ENCODE measurements around the gene CXorf58.
"Not testable (repeated sequence)": the region's sequence is repeated elsewhere in the genome, so short reads cannot be mapped to it uniquely, and the experiment has no call there.

The CXorf58 gene

GRCh38 chrX:23907498-23908218, at the start of gene CXorf58, which contains the start of gene APOO:
Gene CXorf58, plus strand, starts transcription at chrX:23908006. Its CDS starts 2,297 bp downstream, at chrX:23910303.
Gene APOO, minus strand, starts transcription at chrX:23907938. Its CDS starts 236 bp downstream, at chrX:23907702.
- H3K4me3 ChIP-seq (replicated peaks in 1 of 2; ENCODE audit: low read depth in 2 of 2, low read length in 2 of 2): peak within 1 kb of the TSS; percentile 67
- peak; percentile 81 for TF ChIP-seq CTCF (IDR thresholded peaks at IDR 0.05; ENCODE audit: low read depth, low read length)
- DNase-seq (ENCODE audit: low read depth in 2 of 2): peak; percentile 92 to 94

GRCh38 chrX:23859238-23859637, 48.6 kb upstream of the CXorf58 start:
- H3K4me3 ChIP-seq (replicated peaks in 1 of 2; ENCODE audit: low read depth in 2 of 2, low read length in 2 of 2); DNase-seq (ENCODE audit: low read depth in 2 of 2): not testable (repeated sequence)

GRCh38 chrX:23861215-23861896, 46.5 kb upstream of the CXorf58 start:
- no peak for TF ChIP-seq CTCF (IDR thresholded peaks at IDR 0.05; ENCODE audit: low read depth, low read length)
- H3K4me3 ChIP-seq (replicated peaks in 1 of 2; ENCODE audit: low read depth in 2 of 2, low read length in 2 of 2): no peak overlapping the region
- no peak for DNase-seq (ENCODE audit: low read depth in 2 of 2)

- not testable (repeated sequence) for DNase-seq (ENCODE audit: low read depth in 2 of 2); H3K4me3 ChIP-seq (replicated peaks in 1 of 2; ENCODE audit: low read depth in 2 of 2, low read length in 2 of 2)
These were observed 45.9 kb upstream of the CXorf58 start for GRCh38 chrX:23861952-23862351.

GRCh38 chrX:23864742-23865326, 43.0 kb upstream of the CXorf58 start:
- TF ChIP-seq CTCF (IDR thresholded peaks at IDR 0.05; ENCODE audit: low read depth, low read length): no peak
- DNase-seq (ENCODE audit: low read depth in 2 of 2): no peak
- H3K4me3 ChIP-seq (replicated peaks in 1 of 2; ENCODE audit: low read depth in 2 of 2, low read length in 2 of 2): no peak overlapping the region

GRCh38 chrX:23870041-23870440, 37.8 kb upstream of the CXorf58 start:
- no peak overlapping the region for H3K4me3 ChIP-seq (replicated peaks in 1 of 2; ENCODE audit: low read depth in 2 of 2, low read length in 2 of 2)
- TF ChIP-seq CTCF (IDR thresholded peaks at IDR 0.05; ENCODE audit: low read depth, low read length): no peak
- DNase-seq (ENCODE audit: low read depth in 2 of 2): no peak

- no peak for TF ChIP-seq CTCF (IDR thresholded peaks at IDR 0.05; ENCODE audit: low read depth, low read length)
- no peak overlapping the region for H3K4me3 ChIP-seq (replicated peaks in 1 of 2; ENCODE audit: low read depth in 2 of 2, low read length in 2 of 2)
- DNase-seq (ENCODE audit: low read depth in 2 of 2): no peak
These were observed 35.8 kb upstream of the CXorf58 start for GRCh38 chrX:23871905-23872546.
